Adrenal gland (tissue), 12 donors: Measurements from ENCODE around the gene INIP. TPM values are rescaled to one million over a fixed set of nuclear protein-coding genes. Genes with fewer than 3 reads are reported as not detected.

Experiments
- DNase-seq, 7 donors: peaks; one replicate each; pipeline ENCODE4 v3.0.0-alpha.2; 2019 to 2020
- H3K27ac ChIP-seq, 5 donors: fragments of 200-600 bp; sonication (generic) in 4 of 5; 1 replicate in 3 of 5; 2 replicates in 2 of 5; pipeline versions ENCODE4 v1.5.1 to v1.8.0; 2016 to 2020; ENCODE audit warnings: mild to moderate bottlenecking in 1 of 5
- H3K27me3 ChIP-seq: fragments of 200-600 bp; 2 replicates; pipeline ENCODE4 v1.8.0; 2021
- H3K36me3 ChIP-seq, 2 donors: fragments of 200-600 bp; replicated peaks in 1 of 2; 1 replicate in 1 of 2; 2 replicates in 1 of 2; pipeline versions ENCODE4 v1.5.1 to v1.8.0; 2018 to 2022
- H3K4me1 ChIP-seq, 2 donors: fragments of 200-600 bp; replicated peaks in 1 of 2; 1 replicate in 1 of 2; 2 replicates in 1 of 2; pipeline versions ENCODE4 v1.5.1 to v1.8.0; 2018 to 2021
- H3K4me3 ChIP-seq, 4 donors: fragments of 200-600 bp; sonication (generic) in 3 of 4; one replicate each; pipeline ENCODE4 v1.5.1; 2016 to 2018
- H3K9me3 ChIP-seq, 3 donors: fragments of 200-600 bp; sonication (generic) in 1 of 3; replicated peaks in 1 of 3; 1 replicate in 2 of 3; 2 replicates in 1 of 3; pipeline versions ENCODE4 v1.5.1 to v1.8.0; 2016 to 2021
- POLR2A ChIP-seq, 2 donors: fragments of 450-650 bp; IDR thresholded peaks; one replicate each; pipeline ENCODE4 v1.6.1; 2017; ENCODE audit warnings: antibody characterized with exemption in 2 of 2, mild to moderate bottlenecking in 2 of 2, moderate library complexity in 1 of 2
- WGBS, 4 donors: extraction: QIAGEN DNeasy Blood & Tissue Kit in 2 of 4; methylation state at CpG; one replicate each; pipeline versions ENCODE4 v1.1.5 to v1.1.7; 2013 to 2017; 5-methylcytosine and 5-hydroxymethylcytosine counted together
- intact Hi-C, 2 donors: fragments of 100-400 bp; cut with DNase I; formaldehyde crosslinking; loops; one replicate each; pipeline versions ENCODE4 v1.14.1 to v1.15.0; 2022 to 2023
- polyA plus RNA-seq, 3 donors: library from polyadenylated mRNA; stranded (reverse); fragments of 200-250 nt in 2 of 3; fragments of 350-450 nt in 1 of 3; fragmentation: Illumina TruSeq in 1 of 3; extraction: RNeasy Lipid Tissue Mini Kit (QIAGEN cat#74804) in 1 of 3; gene quantifications; one replicate each; pipeline ENCODE4 v1.2.3, GENCODE V29; 2013 to 2014
- total RNA-seq, 9 donors: library from RNA; depleted of rRNA in 4 of 9; stranded (reverse); fragments of >200 nt in 4 of 9; fragments of 120-200 nt in 1 of 9; fragmentation: NEBNext Ultra II Directional in 1 of 9; extraction: Animal tissue kit (Norgen Biotek cat#: 25700) in 1 of 9; gene quantifications; one replicate each; pipeline versions ENCODE4 v1.1.0 to v1.2.4, GENCODE V29; 2013 to 2023
- TF ChIP-seq, protein P1 (sequence below), 6 experiments: fragments of 450-650 bp in 4 of 6; fragments of 200-600 bp in 2 of 6; sonication (generic) in 1 of 6; IDR thresholded peaks; 1 replicate in 5 of 6; 2 replicates in 1 of 6; pipeline versions ENCODE4 v1.5.1 to v1.8.0; 2016 to 2021; ENCODE audit warnings: antibody characterized with exemption in 6 of 6, mild to moderate bottlenecking in 2 of 6, moderate library complexity in 1 of 6
- donor health status: healthy with polysubstance abuse.
- donor health status: Bipolar disorder and iron deficiency.
- donor health status: DM: yes; HTN: yes; CAD: no.
- donor health status: DM: no; HTN: no; CAD: no.
- donor health status: DM: no; HTN: no; CAD: no.
- donor health status: DM: yes; HTN: yes; CAD: no.

INIP gene
- total and polyA plus RNA-seq, 12 donors = 5.5 to 28.2 (median 20.0) TPM

DNA sequence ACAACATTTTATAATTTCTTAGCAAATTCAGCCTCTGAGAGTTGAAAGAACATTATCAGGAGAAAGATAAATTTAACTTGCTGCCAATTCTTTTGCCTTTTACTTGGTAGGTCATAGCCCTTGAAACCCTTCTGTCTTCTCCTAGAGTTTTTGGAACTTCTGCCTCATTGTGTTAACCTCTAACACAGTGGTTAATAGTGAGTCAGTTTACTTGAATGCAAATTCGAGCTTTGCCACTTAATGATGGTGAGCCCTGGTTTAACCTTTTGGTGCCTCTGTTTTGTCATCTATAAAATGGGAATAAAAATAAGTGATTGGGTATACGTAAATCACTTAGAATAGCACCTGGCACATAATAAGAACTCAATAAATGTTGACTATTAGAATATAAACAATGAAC, 1.8 kb upstream of the INIP start:
- peak overlapping the region in 1 of 5 donors; percentile 14 for H3K27ac ChIP-seq
- no peaks in the 10 kb centered on the region for H3K36me3 ChIP-seq
- no peak overlapping the region for H3K4me3 ChIP-seq
- WGBS, 4 donors = 54 to 63% (median 58%) methylated on average over 2 of the region's 2 CpGs
- DNase-seq = no peak
- no peaks in the 10 kb centered on the region for H3K9me3 ChIP-seq
- peaks cover 7 to 11% of the 10 kb centered on the region in 2 donors for H3K4me1 ChIP-seq
- TF ChIP-seq POLR2A (IDR thresholded peaks at IDR 0.05) = no peak
- TF ChIP-seq, protein P1, sequence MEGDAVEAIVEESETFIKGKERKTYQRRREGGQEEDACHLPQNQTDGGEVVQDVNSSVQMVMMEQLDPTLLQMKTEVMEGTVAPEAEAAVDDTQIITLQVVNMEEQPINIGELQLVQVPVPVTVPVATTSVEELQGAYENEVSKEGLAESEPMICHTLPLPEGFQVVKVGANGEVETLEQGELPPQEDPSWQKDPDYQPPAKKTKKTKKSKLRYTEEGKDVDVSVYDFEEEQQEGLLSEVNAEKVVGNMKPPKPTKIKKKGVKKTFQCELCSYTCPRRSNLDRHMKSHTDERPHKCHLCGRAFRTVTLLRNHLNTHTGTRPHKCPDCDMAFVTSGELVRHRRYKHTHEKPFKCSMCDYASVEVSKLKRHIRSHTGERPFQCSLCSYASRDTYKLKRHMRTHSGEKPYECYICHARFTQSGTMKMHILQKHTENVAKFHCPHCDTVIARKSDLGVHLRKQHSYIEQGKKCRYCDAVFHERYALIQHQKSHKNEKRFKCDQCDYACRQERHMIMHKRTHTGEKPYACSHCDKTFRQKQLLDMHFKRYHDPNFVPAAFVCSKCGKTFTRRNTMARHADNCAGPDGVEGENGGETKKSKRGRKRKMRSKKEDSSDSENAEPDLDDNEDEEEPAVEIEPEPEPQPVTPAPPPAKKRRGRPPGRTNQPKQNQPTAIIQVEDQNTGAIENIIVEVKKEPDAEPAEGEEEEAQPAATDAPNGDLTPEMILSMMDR (IDR thresholded peaks at IDR 0.05) = no peak
- H3K27me3 ChIP-seq = no peaks in the 10 kb centered on the region
- intact Hi-C loops = loop anchor here in 1 of 2 donors (10.0 kb wide), 1 partner anchor 95 kb away; no protein-coding TSS in a partner anchor

DNA sequence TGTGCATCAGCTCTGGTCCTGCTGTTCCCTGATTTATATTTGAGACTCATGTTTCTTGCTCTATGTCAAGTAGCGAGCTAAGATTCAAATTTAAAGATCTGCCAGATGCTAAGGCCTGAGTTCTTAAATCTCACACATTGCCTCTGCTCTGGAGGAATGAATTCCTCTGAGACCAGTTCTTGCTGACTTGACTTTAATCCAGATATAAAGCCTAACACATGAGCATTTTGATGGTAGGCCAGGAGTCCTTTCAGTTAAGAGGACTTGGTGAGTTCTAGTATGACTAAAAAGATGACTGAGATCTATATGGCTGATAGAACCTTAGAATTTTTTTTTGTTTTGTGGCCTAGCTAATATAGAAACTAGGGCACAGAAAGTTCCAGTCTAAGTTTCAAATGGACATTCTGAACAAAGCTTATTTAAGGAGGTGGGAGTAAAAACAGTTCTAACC, 1.3 kb upstream of the INIP start:
- no peak for DNase-seq
- Histone ChIP-seq H3K27ac (peak overlapping the region in 1 of 5 donors; percentile 14), H3K4me1 (peaks cover 7 to 11% of the 10 kb centered on the region in 2 donors), H3K36me3 (no peaks in the 10 kb centered on the region), H3K27me3 (no peaks in the 10 kb centered on the region), H3K4me3 (no peak overlapping the region), H3K9me3 (no peaks in the 10 kb centered on the region)
- WGBS, 4 donors = 61 to 92% (median 74%) methylated on average over 1 of the region's 1 CpG
- intact Hi-C loops = no loop called here
- no peak for TF ChIP-seq POLR2A (IDR thresholded peaks at IDR 0.05)
- TF ChIP-seq, protein P1 (IDR thresholded peaks at IDR 0.05) = no peak

DNA sequence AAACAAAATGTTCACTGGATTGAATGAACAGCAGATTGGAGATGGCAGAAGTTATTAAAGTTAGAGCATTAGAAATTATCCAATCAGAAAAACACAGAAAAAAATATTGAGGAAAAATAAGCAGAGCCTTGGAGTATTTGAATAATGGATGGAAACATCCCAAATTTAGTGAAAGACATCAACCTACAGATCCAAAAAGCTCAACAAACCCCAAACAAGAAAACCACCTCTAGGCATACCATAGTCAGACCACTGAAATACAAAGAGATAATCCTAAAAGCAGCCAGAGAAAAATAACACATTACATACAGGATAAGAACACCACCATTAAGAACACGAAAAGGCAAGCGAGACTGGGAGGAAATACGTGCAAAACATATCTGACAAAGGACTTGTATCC, 5.2 kb downstream of the INIP start:
- Histone ChIP-seq H3K4me3 (no peak overlapping the region), H3K9me3 (no peaks in the 10 kb centered on the region), H3K27ac (no peak overlapping the region), H3K4me1 (peaks cover 7 to 22% of the 10 kb centered on the region in 2 donors), H3K27me3 (no peaks in the 10 kb centered on the region), H3K36me3 (no peaks in the 10 kb centered on the region)
- no peak for DNase-seq
- WGBS, 4 donors = 97 to 98% (median 98%) methylated on average over 3 of the region's 3 CpGs
- intact Hi-C loops = no loop called here
- TF ChIP-seq, protein P1 (IDR thresholded peaks at IDR 0.05) = no peak
- TF ChIP-seq POLR2A (IDR thresholded peaks at IDR 0.05) = no peak

DNA sequence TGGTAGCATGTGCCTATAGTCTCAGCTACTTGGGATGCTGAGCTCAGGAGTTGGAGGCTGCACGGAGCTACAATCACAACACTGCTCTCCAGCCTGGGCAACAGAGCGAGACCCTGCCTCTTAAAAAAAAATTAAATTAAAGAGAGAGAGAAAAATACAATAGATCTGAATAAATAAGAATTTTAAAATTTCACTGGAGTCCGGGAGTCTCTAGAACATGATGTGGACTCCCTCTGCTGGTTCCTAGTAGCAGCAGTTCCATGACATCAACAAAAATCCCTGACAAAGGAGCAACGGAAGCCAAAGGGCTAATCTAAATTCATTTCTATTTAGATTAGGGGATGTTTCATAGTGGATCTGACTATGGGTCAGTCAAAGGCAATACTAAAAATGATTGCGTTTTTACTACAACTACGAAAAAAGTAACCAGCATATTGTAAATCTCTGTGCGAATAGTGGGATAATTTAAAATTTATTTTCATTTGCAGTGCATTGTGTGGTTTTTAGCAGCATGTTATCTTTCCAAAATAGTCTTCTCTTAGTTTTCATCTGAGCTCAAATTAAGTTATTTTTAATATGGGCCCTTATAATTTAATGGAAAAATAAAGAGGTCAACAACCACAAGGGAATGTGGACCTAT, 6.7 kb downstream of the INIP start:
- H3K9me3 ChIP-seq = no peaks in the 10 kb centered on the region
- DNase-seq = peak in 5 of 7 donors; percentile 21 to 48 (median 38)
- no peak for TF ChIP-seq POLR2A (IDR thresholded peaks at IDR 0.05)
- TF ChIP-seq, protein P1 (IDR thresholded peaks at IDR 0.05) = peak; percentile 41 to 62 (median 54)
- peaks cover 0 to 11% of the 10 kb centered on the region in 2 donors for H3K4me1 ChIP-seq
- no peak overlapping the region for H3K4me3 ChIP-seq
- intact Hi-C loops = no loop called here
- H3K27me3 ChIP-seq = no peaks in the 10 kb centered on the region
- H3K36me3 ChIP-seq = no peaks in the 10 kb centered on the region
- no peak overlapping the region for H3K27ac ChIP-seq
- 58 to 64% (median 62%) methylated on average over 7 of the region's 7 CpGs for WGBS, 4 donors
